Fibroblast of the aortic adventitia (primary cell): ENCODE data around the gene PALD1. TPM values are rescaled to one million over a fixed set of nuclear protein-coding genes. Genes with fewer than 3 reads are reported as not detected.
A peak's percentile ranks its signal among the peaks of the same experiment; 100 is the strongest.

Source experiments
- DNase-seq: peaks from one replicate; pipeline ENCODE4 v3.0.0-alpha.2; 2010; ENCODE audit warnings: low read depth
- H3K4me3 ChIP-seq: 2 replicates; pipeline ENCODE4 v1.5.1; 2011; ENCODE audit warnings: low read depth, mild to moderate bottlenecking, control low read depth, low read length, moderate library complexity
- CTCF ChIP-seq: IDR thresholded peaks from 2 replicates; pipeline ENCODE4 v1.5.1; 2011; ENCODE audit warnings: mild to moderate bottlenecking, low read length, control low read depth, inconsistent platforms; ENCODE audit not compliant: insufficient read depth
- total RNA-seq: library from RNA; depleted of rRNA; stranded (reverse); fragments of >200 nt; gene quantifications from 2 replicates; pipeline ENCODE4 v1.2.3, GENCODE V29; 2012; ENCODE audit warnings: low replicate concordance

PALD1 gene
- total RNA-seq, 1 donor = 0.18 TPM

- TF ChIP-seq CTCF = no peak
- no peak for DNase-seq
- no peak overlapping the region for H3K4me3 ChIP-seq
Observed at GRCh38 chr10:70583669-70584037, 105.1 kb downstream of the PALD1 start.

GRCh38 chr10:70584366-70584765 lies 105.8 kb downstream of the PALD1 start:
- DNase-seq = no peak
- no peak overlapping the region for H3K4me3 ChIP-seq
- TF ChIP-seq CTCF = no peak

- no peak for TF ChIP-seq CTCF
- DNase-seq = peak; percentile 23
- H3K4me3 ChIP-seq = no peak overlapping the region
Observed at GRCh38 chr10:70584909-70585544, 106.5 kb downstream of the PALD1 start.

GRCh38 chr10:70585578-70586169 lies 107.1 kb downstream of the PALD1 start:
- H3K4me3 ChIP-seq = no peak overlapping the region
- TF ChIP-seq CTCF = no peak
- DNase-seq = no peak

- no peak overlapping the region for H3K4me3 ChIP-seq
- no peak for TF ChIP-seq CTCF
- no peak for DNase-seq
Observed at GRCh38 chr10:70586348-70586930, 107.9 kb downstream of the PALD1 start.

- TF ChIP-seq CTCF = no peak
- H3K4me3 ChIP-seq = no peak overlapping the region
- DNase-seq = no peak
Observed at GRCh38 chr10:70587045-70587658, 108.6 kb downstream of the PALD1 start.
